ENCODE data around the gene GNAQ.

The GNAQ gene

DNA sequence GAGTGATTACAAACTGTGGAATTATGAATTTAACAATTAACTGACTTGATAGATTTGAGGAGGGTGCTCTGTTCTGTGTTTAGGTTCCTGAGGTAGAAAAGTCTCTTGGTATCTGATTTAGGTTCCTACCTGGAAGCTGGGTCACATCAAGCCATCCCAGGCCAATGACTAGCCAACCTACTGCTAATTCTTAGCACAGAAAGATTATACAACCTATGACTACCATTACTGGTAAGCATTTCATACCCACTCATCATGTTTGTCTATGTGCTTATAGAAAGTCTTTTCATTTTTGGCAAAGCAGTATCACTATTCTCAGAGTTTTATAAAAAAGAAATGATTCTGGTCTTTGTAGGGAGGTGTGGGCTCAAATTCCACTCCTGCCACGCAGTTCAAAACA, 49.7 kb downstream of the GNAQ start:
- intact Hi-C loops (cut with DNase I; ENCODE audit: low total_unique reads), result no loop called here
- Histone ChIP-seq H3K27ac (no peak overlapping the region), H3K27me3 (no peaks in the 10 kb centered on the region), H3K9me3 (no peaks in the 10 kb centered on the region), H3K36me3 (no peaks in the 10 kb centered on the region), H3K4me3 (no peak overlapping the region), H3K4me1 (peaks cover 0 to 40% (median 18%) of the 10 kb centered on the region in 4 donors)
- TF ChIP-seq, protein P1, sequence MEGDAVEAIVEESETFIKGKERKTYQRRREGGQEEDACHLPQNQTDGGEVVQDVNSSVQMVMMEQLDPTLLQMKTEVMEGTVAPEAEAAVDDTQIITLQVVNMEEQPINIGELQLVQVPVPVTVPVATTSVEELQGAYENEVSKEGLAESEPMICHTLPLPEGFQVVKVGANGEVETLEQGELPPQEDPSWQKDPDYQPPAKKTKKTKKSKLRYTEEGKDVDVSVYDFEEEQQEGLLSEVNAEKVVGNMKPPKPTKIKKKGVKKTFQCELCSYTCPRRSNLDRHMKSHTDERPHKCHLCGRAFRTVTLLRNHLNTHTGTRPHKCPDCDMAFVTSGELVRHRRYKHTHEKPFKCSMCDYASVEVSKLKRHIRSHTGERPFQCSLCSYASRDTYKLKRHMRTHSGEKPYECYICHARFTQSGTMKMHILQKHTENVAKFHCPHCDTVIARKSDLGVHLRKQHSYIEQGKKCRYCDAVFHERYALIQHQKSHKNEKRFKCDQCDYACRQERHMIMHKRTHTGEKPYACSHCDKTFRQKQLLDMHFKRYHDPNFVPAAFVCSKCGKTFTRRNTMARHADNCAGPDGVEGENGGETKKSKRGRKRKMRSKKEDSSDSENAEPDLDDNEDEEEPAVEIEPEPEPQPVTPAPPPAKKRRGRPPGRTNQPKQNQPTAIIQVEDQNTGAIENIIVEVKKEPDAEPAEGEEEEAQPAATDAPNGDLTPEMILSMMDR (IDR thresholded peaks at IDR 0.05), result no peak
- no peak for DNase-seq

DNA sequence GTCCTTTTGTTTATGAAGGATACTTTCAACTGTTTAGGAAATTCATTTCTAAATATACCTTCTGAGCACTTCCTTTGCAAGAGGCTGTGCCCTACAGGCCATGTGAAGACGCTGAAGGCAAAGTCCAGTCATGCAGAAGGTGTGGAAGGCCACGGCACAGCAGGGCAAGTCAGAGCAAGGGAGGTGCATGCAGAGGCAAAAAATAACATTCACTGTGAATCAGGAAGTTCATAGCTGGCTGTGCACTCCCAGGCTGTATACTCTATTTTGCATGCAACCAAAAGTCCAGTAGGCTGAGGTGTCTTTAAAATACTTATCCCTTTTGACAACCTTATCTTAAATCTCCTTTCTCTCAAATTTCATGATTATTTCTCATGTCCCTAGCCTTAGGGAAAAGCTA, 50.3 kb downstream of the GNAQ start:
- Histone ChIP-seq H3K9me3 (no peaks in the 10 kb centered on the region), H3K4me3 (no peak overlapping the region), H3K27ac (no peak overlapping the region), H3K4me1 (peaks cover 0 to 46% (median 18%) of the 10 kb centered on the region in 4 donors), H3K36me3 (no peaks in the 10 kb centered on the region), H3K27me3 (no peaks in the 10 kb centered on the region)
- intact Hi-C loops (cut with DNase I; ENCODE audit: low total_unique reads), result no loop called here
- no peak for DNase-seq
- TF ChIP-seq, protein P1 (IDR thresholded peaks at IDR 0.05), result no peak

DNA sequence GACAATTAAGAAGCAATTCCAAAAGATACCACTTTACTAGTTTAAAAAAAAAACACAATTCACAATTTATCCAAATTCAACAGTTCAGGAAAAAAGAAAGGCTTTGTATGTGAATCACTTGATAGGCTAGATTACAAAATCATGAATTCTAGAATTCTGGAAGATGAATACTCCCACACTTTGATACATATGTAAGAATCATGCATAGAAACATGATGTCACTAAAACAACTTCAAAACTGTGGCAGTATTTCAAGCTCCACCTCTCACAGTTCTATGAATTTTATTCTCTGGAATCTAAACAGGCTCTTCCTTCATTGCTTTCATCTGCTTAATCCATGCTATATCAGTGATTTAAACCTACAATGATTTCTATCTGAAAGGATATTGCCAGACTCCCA, 51.0 kb downstream of the GNAQ start:
- no peaks in the 10 kb centered on the region for H3K36me3 ChIP-seq
- no peak for DNase-seq
- H3K9me3 ChIP-seq, result no peaks in the 10 kb centered on the region
- H3K27me3 ChIP-seq, result no peaks in the 10 kb centered on the region
- H3K27ac ChIP-seq, result no peak overlapping the region
- intact Hi-C loops (cut with DNase I; ENCODE audit: low total_unique reads), result no loop called here
- peaks cover 0 to 53% (median 19%) of the 10 kb centered on the region in 4 donors for H3K4me1 ChIP-seq
- H3K4me3 ChIP-seq, result no peak overlapping the region
- TF ChIP-seq, protein P1 (IDR thresholded peaks at IDR 0.05), result no peak

DNA sequence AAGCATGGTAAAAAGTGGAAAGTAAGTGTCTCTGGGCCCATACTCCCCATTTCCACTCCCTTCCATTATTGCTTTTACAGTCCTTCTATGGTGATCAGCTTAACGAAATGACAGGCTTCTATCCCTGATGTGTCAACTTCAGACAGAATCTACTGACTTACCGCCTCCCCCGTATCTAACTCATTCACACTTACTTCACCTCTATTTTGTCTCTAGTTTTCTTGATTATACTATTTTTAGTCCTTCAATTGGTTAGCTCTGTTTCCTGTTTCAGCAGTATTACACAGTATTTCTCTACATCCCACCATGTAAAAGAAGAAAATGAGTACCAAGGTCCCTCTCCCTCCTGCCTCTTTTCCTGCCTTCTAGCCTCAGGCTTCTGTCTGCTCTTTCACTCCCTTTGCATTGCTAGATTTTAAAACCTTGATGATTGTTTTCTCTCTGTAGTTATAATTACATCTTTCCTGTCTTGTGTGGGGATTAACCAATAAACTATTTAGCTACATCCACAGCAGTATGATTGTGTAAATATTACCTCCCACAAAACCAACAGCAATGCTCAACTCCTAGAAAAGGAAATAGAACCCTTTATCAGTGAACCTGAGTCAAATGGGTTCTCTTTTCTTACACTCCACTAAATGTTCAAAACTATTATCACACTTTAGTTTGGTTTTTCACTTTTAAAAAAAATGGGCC, 53.4 kb downstream of the GNAQ start:
- H3K9me3 ChIP-seq, result no peaks in the 10 kb centered on the region
- intact Hi-C loops (cut with DNase I; ENCODE audit: low total_unique reads), result no loop called here
- H3K4me3 ChIP-seq, result no peak overlapping the region
- H3K27me3 ChIP-seq, result no peaks in the 10 kb centered on the region
- no peak overlapping the region for H3K27ac ChIP-seq
- no peaks in the 10 kb centered on the region for H3K36me3 ChIP-seq
- H3K4me1 ChIP-seq, result peaks cover 0 to 75% (median 28%) of the 10 kb centered on the region in 4 donors
- DNase-seq, result no peak
- TF ChIP-seq, protein P1 (IDR thresholded peaks at IDR 0.05), result no peak

DNA sequence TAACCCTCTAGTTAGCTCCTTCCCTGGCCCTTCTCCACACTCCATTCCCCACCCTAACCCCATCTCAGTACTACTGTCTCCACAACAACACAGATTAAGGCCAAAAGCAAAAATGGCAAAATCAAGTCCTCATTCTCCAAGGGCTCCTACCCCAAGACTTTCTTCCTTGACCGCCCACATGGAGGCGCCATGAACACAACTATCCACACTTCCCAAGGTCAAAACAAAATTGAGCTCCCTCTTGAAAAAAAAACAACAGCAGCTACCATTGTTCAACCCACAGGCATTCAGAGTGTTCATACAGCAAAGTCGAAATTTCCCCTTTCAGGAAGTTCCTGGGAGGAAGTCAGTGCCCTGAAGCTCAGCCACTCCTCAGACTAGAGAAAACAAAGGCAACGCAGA, 54.4 kb downstream of the GNAQ start:
- intact Hi-C loops (cut with DNase I; ENCODE audit: low total_unique reads), result no loop called here
- peak; percentile 74 to 79 for DNase-seq
- H3K9me3 ChIP-seq, result no peaks in the 10 kb centered on the region
- peaks cover 0 to 78% (median 29%) of the 10 kb centered on the region in 4 donors for H3K4me1 ChIP-seq
- no peak overlapping the region for H3K4me3 ChIP-seq
- no peaks in the 10 kb centered on the region for H3K27me3 ChIP-seq
- H3K36me3 ChIP-seq, result no peaks in the 10 kb centered on the region
- no peak overlapping the region for H3K27ac ChIP-seq
- TF ChIP-seq, protein P1 (IDR thresholded peaks at IDR 0.05), result peak; percentile 22 to 25

Data from tibial artery (tissue), 4 donors.